Mucosa of descending colon (tissue), 3 donors: ENCODE measurements around the gene SMPD3. TPM values are rescaled to one million over a fixed set of nuclear protein-coding genes. Genes with fewer than 3 reads are reported as not detected.

ENCODE experiments used
- ATAC-seq: fragments of 200-7000 bp; cut with Tn5 transposase; one replicate; pipeline ENCODE4 v1.9.1; 2020; ENCODE audit warnings: mild to moderate bottlenecking, moderate library complexity
- DNase-seq, 3 donors: peaks; one replicate each; pipeline ENCODE4 v3.0.0-alpha.2; 2020
- H3K36me3 ChIP-seq: fragments of 200-600 bp; one replicate; pipeline ENCODE4 v1.8.0; 2021; ENCODE audit warnings: low read depth, mild to moderate bottlenecking
- H3K4me1 ChIP-seq: fragments of 200-600 bp; one replicate; pipeline ENCODE4 v1.8.0; 2021; ENCODE audit warnings: low read depth, mild to moderate bottlenecking
- H3K4me3 ChIP-seq: fragments of 200-600 bp; one replicate; pipeline ENCODE4 v1.8.0; 2021; ENCODE audit warnings: mild to moderate bottlenecking
- H3K9me3 ChIP-seq: fragments of 200-600 bp; one replicate; pipeline ENCODE4 v1.8.0; 2021; ENCODE audit warnings: mild to moderate bottlenecking
- intact Hi-C, 2 donors: fragments of 100-400 bp; cut with DNase I in 1 of 2; cut with micrococcal nuclease in 1 of 2; formaldehyde crosslinking; loops; one replicate each; pipeline versions ENCODE4 v1.11.0 to v1.11.1; 2022; cut with DNase I, micrococcal nuclease
- total RNA-seq, 3 donors: library from RNA; stranded (reverse); fragmentation: NEBNext Ultra II Directional in 2 of 3; extraction: Animal tissue kit (Norgen Biotek cat#: 25700) in 2 of 3; gene quantifications; one replicate each; pipeline versions ENCODE4 v1.2.1 to v1.2.4, GENCODE V29; 2021 to 2023
- TF ChIP-seq, protein P1 (sequence below): fragments of 200-600 bp; IDR thresholded peaks from one replicate; pipeline ENCODE4 v1.8.0; 2022; ENCODE audit warnings: antibody characterized with exemption, mild to moderate bottlenecking
- donor health status: DM: no; HTN: no; CAD: no; lungs with moderate emphysema.
- donor health status: DM: no; HTN: no; CAD: no.
- donor health status: DM: no; HTN: yes; CAD: no.

SMPD3 gene
- total RNA-seq, 3 donors from 2014 or later: 31.8 to 82.7 (median 62.3) TPM

DNA sequence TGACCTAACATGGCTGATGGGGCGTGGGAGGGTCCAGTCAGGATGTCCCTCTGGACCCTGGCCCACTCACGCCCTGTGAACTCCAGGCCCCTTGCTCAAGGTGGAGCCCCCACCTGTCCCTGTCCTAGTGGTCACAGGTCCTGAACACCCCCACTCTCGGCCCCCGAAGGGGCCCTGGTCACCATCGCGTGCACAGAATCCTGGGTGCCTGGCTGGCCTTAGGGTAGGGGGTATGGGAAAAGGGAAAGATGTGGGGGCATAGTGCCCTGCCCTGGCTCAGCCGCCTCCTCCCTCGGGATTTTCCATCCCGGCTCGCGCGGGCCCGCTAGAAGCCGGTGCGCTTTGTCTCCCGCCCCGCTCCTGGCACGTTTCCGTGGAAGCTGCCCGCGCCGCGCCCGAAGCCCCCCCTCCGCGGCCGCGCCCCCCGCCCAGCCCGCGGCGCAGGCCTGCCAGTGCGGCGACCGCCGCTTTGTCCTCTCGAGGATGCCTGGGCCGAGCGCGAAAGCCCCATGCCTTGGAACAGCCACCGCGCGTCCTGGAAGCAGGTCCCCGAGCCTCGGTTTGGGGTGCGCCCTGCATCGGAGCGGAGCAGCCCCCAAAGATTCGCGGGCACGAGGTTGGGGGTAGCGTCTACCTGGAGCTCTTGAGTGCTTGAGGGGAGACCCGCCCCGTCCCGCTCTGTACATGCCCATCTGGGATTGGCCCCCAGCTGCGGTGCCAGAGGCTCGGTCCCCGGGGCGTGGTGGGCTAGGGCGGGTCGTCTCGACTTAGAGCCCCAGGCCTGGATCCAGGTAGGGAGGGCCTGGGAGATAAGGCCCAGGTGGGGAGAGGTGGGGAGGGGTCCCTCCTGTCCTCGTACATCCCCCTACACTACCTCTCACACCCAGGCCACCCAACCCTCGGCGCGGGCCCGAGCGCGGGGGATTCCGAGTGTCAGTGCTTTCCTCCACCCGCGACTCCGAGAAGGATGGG, 1.3 kb downstream of the SMPD3 start:
- no peaks in the 10 kb centered on the region for H3K9me3 ChIP-seq
- ATAC-seq (no peak), DNase-seq (peak in 2 of 3 donors; percentile 37 to 56)
- no peaks in the 10 kb centered on the region for H3K36me3 ChIP-seq
- peaks cover 18% of the 10 kb centered on the region for H3K4me1 ChIP-seq
- H3K4me3 ChIP-seq: no peak overlapping the region
- TF ChIP-seq, protein P1, sequence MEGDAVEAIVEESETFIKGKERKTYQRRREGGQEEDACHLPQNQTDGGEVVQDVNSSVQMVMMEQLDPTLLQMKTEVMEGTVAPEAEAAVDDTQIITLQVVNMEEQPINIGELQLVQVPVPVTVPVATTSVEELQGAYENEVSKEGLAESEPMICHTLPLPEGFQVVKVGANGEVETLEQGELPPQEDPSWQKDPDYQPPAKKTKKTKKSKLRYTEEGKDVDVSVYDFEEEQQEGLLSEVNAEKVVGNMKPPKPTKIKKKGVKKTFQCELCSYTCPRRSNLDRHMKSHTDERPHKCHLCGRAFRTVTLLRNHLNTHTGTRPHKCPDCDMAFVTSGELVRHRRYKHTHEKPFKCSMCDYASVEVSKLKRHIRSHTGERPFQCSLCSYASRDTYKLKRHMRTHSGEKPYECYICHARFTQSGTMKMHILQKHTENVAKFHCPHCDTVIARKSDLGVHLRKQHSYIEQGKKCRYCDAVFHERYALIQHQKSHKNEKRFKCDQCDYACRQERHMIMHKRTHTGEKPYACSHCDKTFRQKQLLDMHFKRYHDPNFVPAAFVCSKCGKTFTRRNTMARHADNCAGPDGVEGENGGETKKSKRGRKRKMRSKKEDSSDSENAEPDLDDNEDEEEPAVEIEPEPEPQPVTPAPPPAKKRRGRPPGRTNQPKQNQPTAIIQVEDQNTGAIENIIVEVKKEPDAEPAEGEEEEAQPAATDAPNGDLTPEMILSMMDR: no peak
- intact Hi-C loops: no loop called here

DNA sequence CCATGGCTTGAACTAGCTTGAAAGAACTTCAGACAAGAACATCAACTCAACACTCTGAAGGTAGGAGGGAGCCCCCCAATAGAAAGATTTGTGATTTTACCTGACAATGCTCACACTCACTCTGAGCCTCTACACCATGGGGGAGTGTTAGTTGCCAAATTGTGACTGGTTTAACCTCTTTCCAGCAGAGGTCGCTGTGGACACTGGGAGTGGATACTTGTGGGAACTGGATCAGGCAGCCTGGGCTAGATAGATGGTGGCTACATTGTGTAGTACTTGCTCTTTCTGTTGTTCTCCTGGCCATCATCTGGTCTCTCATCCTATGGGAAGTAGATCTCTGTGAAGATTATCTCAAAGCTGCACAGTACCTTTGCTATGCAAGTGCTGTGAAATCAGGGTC, 2.9 kb downstream of the SMPD3 start:
- Histone ChIP-seq H3K9me3 (no peaks in the 10 kb centered on the region), H3K4me1 (peaks cover 18% of the 10 kb centered on the region), H3K36me3 (no peaks in the 10 kb centered on the region), H3K4me3 (no peak overlapping the region)
- ATAC-seq (peak; percentile 50), DNase-seq (peak in 1 of 3 donors; percentile 75)
- intact Hi-C loops: no loop called here
- TF ChIP-seq, protein P1: peak; percentile 17

DNA sequence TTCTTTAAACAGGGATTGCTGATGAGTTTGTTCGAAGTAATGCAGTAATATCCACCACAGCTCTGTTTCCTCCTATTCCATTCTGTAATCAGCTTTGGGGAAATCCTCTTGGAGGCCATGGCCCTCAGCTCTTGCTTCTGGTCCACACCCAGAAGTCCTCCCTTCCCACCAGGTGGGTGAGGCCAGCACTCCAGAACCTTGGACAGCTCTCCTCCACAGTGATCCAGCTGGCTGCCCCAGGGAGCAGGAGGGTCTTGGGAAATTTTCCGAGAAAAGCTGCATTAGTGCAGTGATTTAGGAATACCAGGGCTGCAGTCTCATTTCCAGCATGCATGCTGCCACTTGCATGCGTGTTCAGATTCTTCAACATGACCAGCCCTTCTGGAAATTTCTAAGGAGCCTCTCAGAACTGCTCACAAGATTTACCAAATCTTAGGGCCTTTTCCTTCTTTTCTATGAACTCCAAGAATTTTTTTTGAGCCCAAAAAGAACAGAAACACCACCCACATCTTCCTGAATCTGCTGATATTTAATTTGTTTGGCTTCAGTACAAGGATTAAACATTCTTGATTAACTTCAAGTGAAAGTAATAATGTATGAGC, 4.2 kb downstream of the SMPD3 start:
- Histone ChIP-seq H3K9me3 (no peaks in the 10 kb centered on the region), H3K4me3 (no peak overlapping the region), H3K36me3 (no peaks in the 10 kb centered on the region), H3K4me1 (peaks cover 18% of the 10 kb centered on the region)
- TF ChIP-seq, protein P1: no peak
- DNase-seq (peak in 2 of 3 donors; percentile 69 to 76), ATAC-seq (no peak)
- intact Hi-C loops: no loop called here

DNA sequence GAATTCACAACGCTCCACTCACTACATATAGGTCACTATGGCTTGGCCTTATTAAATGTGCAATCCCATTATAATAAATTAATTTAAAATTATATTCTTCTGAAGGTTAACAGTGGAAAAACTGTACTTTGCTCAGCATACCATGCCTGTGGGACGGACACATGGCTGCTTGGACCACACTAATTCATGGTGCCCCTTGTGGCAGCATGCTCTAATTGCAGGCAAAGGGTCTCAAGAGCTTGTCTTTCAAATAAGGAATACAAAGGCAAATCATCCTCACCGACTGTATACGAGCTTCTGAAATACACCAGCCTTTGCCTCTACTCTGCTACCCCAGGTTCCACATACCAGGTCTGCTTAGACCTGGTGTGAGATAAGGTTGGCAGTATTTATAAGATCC, 11.7 kb downstream of the SMPD3 start:
- no peak for DNase-seq

DNA sequence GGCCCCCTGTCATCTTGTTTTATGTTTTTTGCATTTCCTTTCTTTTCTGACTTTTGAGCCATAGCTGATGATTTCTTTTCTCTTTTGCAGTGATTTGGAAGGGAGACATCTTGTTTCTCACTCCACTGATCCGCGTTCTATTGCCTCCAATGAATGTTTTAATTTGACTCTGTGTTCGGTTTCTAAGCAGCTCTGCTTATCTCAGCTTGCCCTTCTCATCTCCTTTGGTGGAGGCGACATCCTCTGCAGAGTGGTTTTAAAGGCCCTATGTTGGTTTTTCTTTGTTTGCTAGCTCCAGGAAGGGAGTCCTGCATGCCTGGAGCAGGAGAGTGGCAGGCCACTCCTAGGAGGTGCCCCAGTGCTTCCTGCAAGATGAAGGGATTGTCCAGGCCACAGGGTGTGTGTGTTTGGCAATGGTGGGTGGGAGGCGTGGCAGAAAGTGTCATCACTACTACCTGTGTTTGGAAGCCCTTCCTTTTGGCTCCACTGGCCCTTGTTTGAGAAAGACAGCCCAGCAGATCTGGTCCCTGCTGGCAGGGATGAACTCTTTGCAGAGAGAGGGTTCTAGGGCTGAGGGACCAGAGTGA, 13.6 kb downstream of the SMPD3 start:
- Histone ChIP-seq H3K4me3 (no peak overlapping the region), H3K9me3 (no peaks in the 10 kb centered on the region), H3K4me1 (peaks cover 15% of the 10 kb centered on the region), H3K36me3 (no peaks in the 10 kb centered on the region)
- TF ChIP-seq, protein P1: no peak
- ATAC-seq (peak; percentile 99), DNase-seq (peak; percentile 86 to 90 (median 87))
- intact Hi-C loops: no loop called here

More for the DNA sequence above, 11.7 kb downstream of the SMPD3 start:
- TF ChIP-seq, protein P1: no peak
- H3K36me3 ChIP-seq: no peaks in the 10 kb centered on the region
- H3K4me1 ChIP-seq: peaks cover 15% of the 10 kb centered on the region
- intact Hi-C loops: no loop called here
- no peaks in the 10 kb centered on the region for H3K9me3 ChIP-seq
- ATAC-seq: no peak
- H3K4me3 ChIP-seq: no peak overlapping the region
